ENCODE measurements around the gene DES. TPM values are rescaled to one million over a fixed set of nuclear protein-coding genes. Genes with fewer than 3 reads are reported as not detected.

The DES gene
- total and polyA plus RNA-seq, 2 of the 13 experiments (the other 11 are each of a cell fraction or from before 2014, with no cell fraction given): not detected

DNA sequence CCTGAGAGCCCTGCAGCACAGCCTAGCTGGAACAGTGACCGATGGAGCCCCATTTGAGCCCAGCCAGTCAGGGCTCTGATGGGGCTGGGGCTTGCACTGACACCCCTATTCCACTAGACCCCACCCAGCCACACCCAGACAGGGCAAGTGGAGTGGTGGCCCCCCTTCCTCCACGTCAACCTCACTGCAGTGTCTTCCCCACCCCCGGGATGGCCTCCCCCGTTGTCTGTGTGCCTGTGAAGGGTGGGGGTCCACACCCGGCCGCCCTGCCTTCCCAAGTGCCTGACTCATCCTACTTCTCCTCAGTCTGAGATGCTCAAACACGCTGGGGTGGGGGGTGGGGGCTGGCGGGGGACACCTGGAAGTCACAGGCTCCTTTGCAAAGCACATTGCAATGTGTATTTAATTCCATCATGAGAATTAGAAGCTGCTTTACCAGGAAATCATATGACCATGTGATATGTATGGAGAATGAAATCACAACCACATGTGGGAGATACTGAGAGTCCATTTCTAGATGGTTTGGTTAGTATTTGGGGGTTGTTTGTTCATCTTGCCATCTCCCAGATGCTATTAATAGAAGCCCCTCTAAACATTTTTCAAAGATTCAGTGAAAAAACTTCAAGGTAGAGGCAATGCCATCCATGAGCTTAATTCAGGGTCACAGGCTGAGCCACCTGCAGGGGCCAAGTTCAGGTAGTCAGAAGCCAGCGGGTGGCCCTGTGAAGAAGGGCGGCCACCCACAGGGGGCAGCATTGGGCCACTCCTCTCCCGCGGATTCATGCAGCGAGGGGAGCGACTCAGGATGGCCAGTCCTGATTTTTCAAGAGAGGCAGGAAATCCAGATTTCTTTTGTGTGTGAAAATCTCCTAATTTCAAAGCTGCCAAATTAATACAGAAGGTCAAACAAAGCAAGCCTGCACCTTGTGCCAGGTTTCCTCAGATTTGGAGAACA, 57.8 kb downstream of the DES start:
- no peaks in the 10 kb centered on the region for H3K9me3 ChIP-seq (ENCODE audit: low read length)
- H3K79me2 ChIP-seq (ENCODE audit: insufficient read depth, low read length): no peaks in the 10 kb centered on the region
- no peak overlapping the region for H3K9ac ChIP-seq (ENCODE audit: insufficient read depth, low read depth, low read length)
- in situ Hi-C loops (cut with HindIII; ENCODE audit: extremely low pct_ligation_motif_present, low pct_unique_long_range_greater_than_20kb) (loop anchor here (10.0 kb wide), 1 partner anchor 49 kb away; no protein-coding TSS in a partner anchor), intact Hi-C loops (cut with micrococcal nuclease; ENCODE audit: unreplicated experiment) (loop anchor here (1.0 to 2.0 kb wide), 2 partner anchors 45 to 54 kb away; no protein-coding TSS in a partner anchor)
- H2AFZ ChIP-seq (ENCODE audit: low read length): no peak overlapping the region
- H3K4me1 ChIP-seq (ENCODE audit: insufficient read depth, low read length): no peaks in the 10 kb centered on the region
- H3K36me3 ChIP-seq (replicated peaks in 1 of 2; ENCODE audit: control insufficient read depth in 1 of 2, insufficient read depth in 2 of 2, low read length in 2 of 2): no peaks in the 10 kb centered on the region
- no peak overlapping the region for H3K4me3 ChIP-seq (replicated peaks in 1 of 3; ENCODE audit: insufficient read depth in 1 of 3, low read depth in 2 of 3, low read length in 3 of 3)
- CTCF ChIA-PET (ENCODE audit: low intra/inter-chr PET ratio, low total read pairs): interaction anchor here (1.3 to 3.8 kb wide), 5 partner anchors 34 to 214 kb away, joined by 3 to 39 read pairs (median 5); no protein-coding TSS in a partner anchor
- no TSS peak for BruUV-seq (replicated peaks)
- H3K4me2 ChIP-seq (ENCODE audit: low read depth, low read length): no peak overlapping the region
- POLR2A ChIA-PET: no interaction called here
- H3K27me3 ChIP-seq (ENCODE audit: control insufficient read depth in 1 of 2, insufficient read depth in 2 of 2, low read length in 2 of 2): peaks cover 19 to 82% of the 10 kb centered on the region in 2 experiments
- peak; percentile 60 for DNase-seq (ENCODE audit: low spot score)
- WGBS (ENCODE audit: low lambda C conversion rate): 12% methylated on average over 13 of the region's 14 CpGs
- peak; percentile 84 for ATAC-seq
- H3K27ac ChIP-seq (ENCODE audit: extremely low read length, insufficient read depth, low read length): no peak overlapping the region
- no peaks in the 10 kb centered on the region; the same call in 1 of the 2 replicates for H4K20me1 ChIP-seq (ENCODE audit: insufficient read depth, low read length)
- FAIRE-seq: peak; percentile 85
- TF ChIP-seq SP4 (CRISPR knock-in tag; IDR thresholded peaks at IDR 0.05) (0 out of 2 replicates have a peak, but pooled peaks have one; percentile 35), RAD21 (CRISPR knock-in tag; IDR thresholded peaks at IDR 0.05) (peak; percentile 84), ZSCAN25 (CRISPR knock-in tag; IDR thresholded peaks at IDR 0.05) (0 out of 2 replicates have a peak, but pooled peaks have one; percentile 40), MIXL1 (CRISPR knock-in tag; IDR thresholded peaks at IDR 0.05) (0 out of 2 replicates have a peak, but pooled peaks have one; percentile 29), ZNF367 (CRISPR knock-in tag; IDR thresholded peaks at IDR 0.05; ENCODE audit: borderline replicate concordance) (no peak), NR2F6 (IDR thresholded peaks at IDR 0.05) (no peak), NR2F6 (CRISPR knock-in tag; IDR thresholded peaks at IDR 0.05) (0 out of 2 replicates have a peak, but pooled peaks have one; percentile 21), TAF15 (IDR thresholded peaks at IDR 0.05; ENCODE audit: low read depth, low read length, poor library complexity, severe bottlenecking) (no peak), ZNF737 (CRISPR knock-in tag; IDR thresholded peaks at IDR 0.05; ENCODE audit: borderline replicate concordance) (no peak), ZNF644 (CRISPR knock-in tag; IDR thresholded peaks at IDR 0.05; ENCODE audit: low read depth) (no peak)
- TF ChIP-seq, protein P1, sequence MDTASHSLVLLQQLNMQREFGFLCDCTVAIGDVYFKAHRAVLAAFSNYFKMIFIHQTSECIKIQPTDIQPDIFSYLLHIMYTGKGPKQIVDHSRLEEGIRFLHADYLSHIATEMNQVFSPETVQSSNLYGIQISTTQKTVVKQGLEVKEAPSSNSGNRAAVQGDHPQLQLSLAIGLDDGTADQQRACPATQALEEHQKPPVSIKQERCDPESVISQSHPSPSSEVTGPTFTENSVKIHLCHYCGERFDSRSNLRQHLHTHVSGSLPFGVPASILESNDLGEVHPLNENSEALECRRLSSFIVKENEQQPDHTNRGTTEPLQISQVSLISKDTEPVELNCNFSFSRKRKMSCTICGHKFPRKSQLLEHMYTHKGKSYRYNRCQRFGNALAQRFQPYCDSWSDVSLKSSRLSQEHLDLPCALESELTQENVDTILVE (CRISPR knock-in tag; IDR thresholded peaks at IDR 0.05): no peak
- TF ChIP-seq, protein P2, sequence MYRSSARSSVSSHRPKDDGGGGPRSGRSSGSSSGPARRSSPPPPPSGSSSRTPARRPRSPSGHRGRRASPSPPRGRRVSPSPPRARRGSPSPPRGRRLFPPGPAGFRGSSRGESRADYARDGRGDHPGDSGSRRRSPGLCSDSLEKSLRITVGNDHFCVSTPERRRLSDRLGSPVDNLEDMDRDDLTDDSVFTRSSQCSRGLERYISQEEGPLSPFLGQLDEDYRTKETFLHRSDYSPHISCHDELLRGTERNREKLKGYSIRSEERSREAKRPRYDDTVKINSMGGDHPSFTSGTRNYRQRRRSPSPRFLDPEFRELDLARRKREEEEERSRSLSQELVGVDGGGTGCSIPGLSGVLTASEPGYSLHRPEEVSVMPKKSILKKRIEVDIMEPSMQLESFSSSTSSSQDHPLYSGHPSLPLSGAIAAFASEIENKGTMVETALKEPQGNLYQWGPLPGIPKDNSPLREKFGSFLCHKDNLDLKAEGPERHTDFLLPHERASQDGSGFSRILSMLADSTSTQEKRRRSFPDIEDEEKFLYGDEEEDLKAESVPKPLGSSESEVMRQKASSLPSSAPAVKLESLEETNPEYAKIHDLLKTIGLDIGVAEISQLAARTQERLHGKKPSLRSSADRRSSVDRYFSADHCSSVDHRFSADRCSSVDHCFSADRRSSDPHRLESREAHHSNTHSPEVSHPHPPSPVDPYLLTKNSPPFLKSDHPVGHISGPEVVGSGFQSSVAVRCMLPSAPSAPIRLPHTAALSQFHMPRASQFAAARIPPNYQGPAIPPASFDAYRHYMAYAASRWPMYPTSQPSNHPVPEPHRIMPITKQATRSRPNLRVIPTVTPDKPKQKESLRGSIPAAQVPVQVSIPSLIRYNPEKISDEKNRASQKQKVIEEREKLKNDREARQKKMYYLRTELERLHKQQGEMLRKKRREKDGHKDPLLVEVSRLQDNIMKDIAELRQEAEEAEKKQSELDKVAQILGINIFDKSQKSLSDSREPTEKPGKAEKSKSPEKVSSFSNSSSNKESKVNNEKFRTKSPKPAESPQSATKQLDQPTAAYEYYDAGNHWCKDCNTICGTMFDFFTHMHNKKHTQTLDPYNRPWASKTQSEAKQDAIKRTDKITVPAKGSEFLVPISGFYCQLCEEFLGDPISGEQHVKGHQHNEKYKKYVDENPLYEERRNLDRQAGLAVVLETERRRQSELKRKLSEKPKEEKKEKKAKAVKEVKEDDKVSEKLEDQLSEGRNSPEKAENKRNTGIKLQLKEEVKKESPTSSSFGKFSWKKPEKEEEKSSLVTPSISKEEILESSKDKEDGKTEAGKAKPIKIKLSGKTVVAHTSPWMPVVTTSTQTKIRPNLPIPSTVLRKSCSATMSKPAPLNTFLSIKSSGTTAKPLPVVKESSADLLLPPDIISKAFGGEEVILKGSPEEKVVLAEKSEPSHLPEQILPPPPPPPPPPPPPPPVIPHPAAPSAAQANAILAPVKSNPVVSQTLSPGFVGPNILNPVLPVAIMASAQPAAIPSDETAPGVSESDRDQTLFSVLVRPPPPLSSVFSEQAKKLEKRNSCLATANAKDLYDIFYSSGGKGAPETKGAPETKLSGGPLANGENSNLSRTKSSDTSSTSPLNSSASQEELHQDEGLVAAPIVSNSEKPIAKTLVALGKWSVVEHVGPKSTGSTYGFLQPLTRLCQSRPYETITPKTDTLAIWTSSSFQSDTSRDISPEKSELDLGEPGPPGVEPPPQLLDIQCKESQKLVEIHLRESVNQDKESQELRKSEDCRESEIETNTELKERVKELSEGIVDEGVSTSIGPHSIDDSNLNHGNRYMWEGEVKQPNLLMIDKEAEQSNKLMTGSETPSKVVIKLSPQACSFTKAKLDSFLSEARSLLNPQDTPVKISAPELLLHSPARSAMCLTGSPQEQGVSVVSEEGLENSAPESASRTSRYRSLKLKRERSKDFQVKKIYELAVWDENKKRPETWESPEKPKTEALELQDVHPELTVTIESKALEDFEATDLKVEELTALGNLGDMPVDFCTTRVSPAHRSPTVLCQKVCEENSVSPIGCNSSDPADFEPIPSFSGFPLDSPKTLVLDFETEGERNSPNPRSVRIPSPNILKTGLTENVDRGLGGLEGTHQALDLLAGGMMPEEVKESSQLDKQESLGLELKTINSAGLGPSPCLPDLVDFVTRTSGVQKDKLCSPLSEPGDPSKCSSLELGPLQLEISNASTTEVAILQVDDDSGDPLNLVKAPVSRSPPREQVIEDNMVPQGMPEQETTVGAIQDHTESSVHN (CRISPR knock-in tag; IDR thresholded peaks at IDR 0.05): no peak
- TF ChIP-seq, protein P3, sequence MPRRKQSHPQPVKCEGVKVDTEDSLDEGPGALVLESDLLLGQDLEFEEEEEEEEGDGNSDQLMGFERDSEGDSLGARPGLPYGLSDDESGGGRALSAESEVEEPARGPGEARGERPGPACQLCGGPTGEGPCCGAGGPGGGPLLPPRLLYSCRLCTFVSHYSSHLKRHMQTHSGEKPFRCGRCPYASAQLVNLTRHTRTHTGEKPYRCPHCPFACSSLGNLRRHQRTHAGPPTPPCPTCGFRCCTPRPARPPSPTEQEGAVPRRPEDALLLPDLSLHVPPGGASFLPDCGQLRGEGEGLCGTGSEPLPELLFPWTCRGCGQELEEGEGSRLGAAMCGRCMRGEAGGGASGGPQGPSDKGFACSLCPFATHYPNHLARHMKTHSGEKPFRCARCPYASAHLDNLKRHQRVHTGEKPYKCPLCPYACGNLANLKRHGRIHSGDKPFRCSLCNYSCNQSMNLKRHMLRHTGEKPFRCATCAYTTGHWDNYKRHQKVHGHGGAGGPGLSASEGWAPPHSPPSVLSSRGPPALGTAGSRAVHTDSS (CRISPR knock-in tag; conservative IDR thresholded peaks at IDR 0.05): no peak

All from HepG2 (cell line).